ENCODE data around the gene SGIP1. TPM values are rescaled to one million over a fixed set of nuclear protein-coding genes. Genes with fewer than 3 reads are reported as not detected.

The SGIP1 gene
- total RNA-seq, result 1 to 10 TPM in 1 of 4 donors, under 1 TPM in 3; 0.10 to 2.8 (median 0.66) TPM

GRCh38 chr1:66533804-66534740 lies at the start of gene SGIP1:
TSS of gene SGIP1 (plus strand) at chr1:66534153. CDS start at chr1:66534359, 206 bp downstream.
- H3K27me3 ChIP-seq, result peaks cover 18% of the 10 kb centered on the region
- no peaks in the 10 kb centered on the region for H3K9me3 ChIP-seq
- H3K27ac ChIP-seq, result peak within 1 kb of the TSS; percentile 19
- H3K4me1 ChIP-seq, result peaks cover 13% of the 10 kb centered on the region
- 26% methylated on average over 25 of the region's 25 CpGs for WGBS
- TF ChIP-seq POLR2AphosphoS5 (IDR thresholded peaks at IDR 0.05), result no peak
- TF ChIP-seq, protein P1, sequence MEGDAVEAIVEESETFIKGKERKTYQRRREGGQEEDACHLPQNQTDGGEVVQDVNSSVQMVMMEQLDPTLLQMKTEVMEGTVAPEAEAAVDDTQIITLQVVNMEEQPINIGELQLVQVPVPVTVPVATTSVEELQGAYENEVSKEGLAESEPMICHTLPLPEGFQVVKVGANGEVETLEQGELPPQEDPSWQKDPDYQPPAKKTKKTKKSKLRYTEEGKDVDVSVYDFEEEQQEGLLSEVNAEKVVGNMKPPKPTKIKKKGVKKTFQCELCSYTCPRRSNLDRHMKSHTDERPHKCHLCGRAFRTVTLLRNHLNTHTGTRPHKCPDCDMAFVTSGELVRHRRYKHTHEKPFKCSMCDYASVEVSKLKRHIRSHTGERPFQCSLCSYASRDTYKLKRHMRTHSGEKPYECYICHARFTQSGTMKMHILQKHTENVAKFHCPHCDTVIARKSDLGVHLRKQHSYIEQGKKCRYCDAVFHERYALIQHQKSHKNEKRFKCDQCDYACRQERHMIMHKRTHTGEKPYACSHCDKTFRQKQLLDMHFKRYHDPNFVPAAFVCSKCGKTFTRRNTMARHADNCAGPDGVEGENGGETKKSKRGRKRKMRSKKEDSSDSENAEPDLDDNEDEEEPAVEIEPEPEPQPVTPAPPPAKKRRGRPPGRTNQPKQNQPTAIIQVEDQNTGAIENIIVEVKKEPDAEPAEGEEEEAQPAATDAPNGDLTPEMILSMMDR (IDR thresholded peaks at IDR 0.05), result no peak
- TF ChIP-seq POLR2A (IDR thresholded peaks at IDR 0.05), result no peak
- TF ChIP-seq EP300 (IDR thresholded peaks at IDR 0.05), result no peak
- H3K4me3 ChIP-seq, result peak within 1 kb of the TSS; percentile 41
- no peaks in the 10 kb centered on the region for H3K36me3 ChIP-seq
- DNase-seq (ENCODE audit: low spot score in 2 of 2), result peak in 1 of 2 donors; percentile 67

DNA sequence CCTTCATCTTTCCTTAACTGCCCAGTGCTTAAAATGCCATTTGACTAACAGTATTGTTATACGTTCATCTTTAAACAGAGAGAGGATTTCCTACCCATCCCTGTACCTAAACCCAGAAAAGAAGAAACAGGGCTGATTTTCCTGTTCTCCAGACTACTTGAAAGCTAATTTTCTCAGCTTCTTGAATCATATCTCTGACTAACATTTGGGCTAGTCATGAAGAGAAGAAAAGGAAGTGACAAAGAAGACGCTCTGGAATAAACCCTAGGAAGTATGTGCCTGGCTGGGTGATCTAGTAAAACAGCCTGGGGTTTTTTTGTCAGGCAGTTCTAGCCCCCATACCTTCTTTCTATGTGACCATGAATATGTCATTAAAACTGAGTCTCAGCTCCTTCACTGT lies 44.8 kb upstream of the SGIP1 start:
- Histone ChIP-seq H3K27ac (no peak overlapping the region), H3K36me3 (no peaks in the 10 kb centered on the region), H3K4me3 (no peak overlapping the region), H3K27me3 (no peaks in the 10 kb centered on the region), H3K9me3 (no peaks in the 10 kb centered on the region), H3K4me1 (no peaks in the 10 kb centered on the region)
- 57% methylated on average over 2 of the region's 2 CpGs for WGBS
- TF ChIP-seq POLR2AphosphoS5 (IDR thresholded peaks at IDR 0.05) (no peak), EP300 (IDR thresholded peaks at IDR 0.05) (no peak), POLR2A (IDR thresholded peaks at IDR 0.05) (no peak)
- TF ChIP-seq, protein P1 (IDR thresholded peaks at IDR 0.05), result no peak
- no peak for DNase-seq (ENCODE audit: low spot score in 2 of 2)

DNA sequence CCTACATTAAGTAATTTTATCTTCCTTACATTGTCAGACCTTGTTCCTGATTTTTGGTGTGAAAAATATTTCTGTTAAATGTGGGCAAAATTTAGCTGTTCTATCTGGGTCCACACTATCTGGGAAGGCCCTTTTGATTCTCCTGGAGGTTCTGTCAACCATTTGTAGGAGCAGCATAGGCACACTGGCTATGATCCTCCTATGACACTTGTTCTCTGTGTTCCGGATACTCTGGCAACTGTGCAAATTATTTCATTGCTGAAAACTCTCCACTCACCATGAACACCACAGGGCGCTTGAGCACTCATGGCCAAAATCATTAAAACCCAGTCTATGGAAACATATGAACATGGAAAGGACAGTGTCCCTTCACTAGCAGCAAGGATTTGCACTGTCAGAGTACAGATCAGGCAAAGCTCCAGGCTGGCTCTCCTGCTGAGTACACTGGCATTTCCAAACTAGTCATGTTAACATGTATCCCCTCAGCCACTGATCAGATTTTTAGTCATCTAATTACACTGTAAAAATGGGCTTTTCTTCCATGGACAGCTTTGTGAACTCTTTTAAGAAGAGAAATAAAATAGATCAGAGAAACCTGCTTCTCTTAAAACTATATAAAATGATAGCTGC lies 43.9 kb upstream of the SGIP1 start:
- Histone ChIP-seq H3K9me3 (no peaks in the 10 kb centered on the region), H3K27ac (no peak overlapping the region), H3K36me3 (no peaks in the 10 kb centered on the region), H3K4me1 (no peaks in the 10 kb centered on the region), H3K27me3 (no peaks in the 10 kb centered on the region), H3K4me3 (no peak overlapping the region)
- DNase-seq (ENCODE audit: low spot score in 2 of 2), result no peak
- WGBS, result 50% methylated on average over 2 of the region's 2 CpGs
- TF ChIP-seq EP300 (IDR thresholded peaks at IDR 0.05) (no peak), POLR2AphosphoS5 (IDR thresholded peaks at IDR 0.05) (no peak)

DNA sequence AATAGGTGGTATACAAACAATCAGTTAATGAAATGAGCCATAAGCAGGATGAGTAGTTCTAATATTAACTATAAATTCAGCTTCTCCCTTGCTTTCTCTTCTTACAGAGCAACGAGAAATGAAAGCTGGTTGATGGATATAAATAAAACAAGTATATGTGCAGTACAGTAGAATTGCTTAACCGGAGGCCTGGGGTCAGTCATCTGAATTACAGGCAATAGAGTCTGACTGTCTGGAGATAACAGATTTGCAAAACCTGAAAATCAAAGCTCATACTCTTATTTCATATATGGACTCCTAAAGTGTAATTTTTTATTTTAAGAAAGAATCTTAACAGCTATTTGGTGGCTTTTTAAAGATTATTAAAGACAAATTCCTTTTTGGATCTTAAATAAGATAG lies 43.1 kb upstream of the SGIP1 start:
- no peaks in the 10 kb centered on the region for H3K4me1 ChIP-seq
- TF ChIP-seq POLR2AphosphoS5 (IDR thresholded peaks at IDR 0.05) (no peak), POLR2A (IDR thresholded peaks at IDR 0.05) (no peak)
- TF ChIP-seq, protein P1 (IDR thresholded peaks at IDR 0.05), result no peak
- H3K36me3 ChIP-seq, result no peaks in the 10 kb centered on the region
- DNase-seq (ENCODE audit: low spot score in 2 of 2), result no peak
- H3K27ac ChIP-seq, result no peak overlapping the region
- no peaks in the 10 kb centered on the region for H3K9me3 ChIP-seq
- no peaks in the 10 kb centered on the region for H3K27me3 ChIP-seq
- WGBS, result 74% methylated on average over 2 of the region's 2 CpGs
- no peak overlapping the region for H3K4me3 ChIP-seq

DNA sequence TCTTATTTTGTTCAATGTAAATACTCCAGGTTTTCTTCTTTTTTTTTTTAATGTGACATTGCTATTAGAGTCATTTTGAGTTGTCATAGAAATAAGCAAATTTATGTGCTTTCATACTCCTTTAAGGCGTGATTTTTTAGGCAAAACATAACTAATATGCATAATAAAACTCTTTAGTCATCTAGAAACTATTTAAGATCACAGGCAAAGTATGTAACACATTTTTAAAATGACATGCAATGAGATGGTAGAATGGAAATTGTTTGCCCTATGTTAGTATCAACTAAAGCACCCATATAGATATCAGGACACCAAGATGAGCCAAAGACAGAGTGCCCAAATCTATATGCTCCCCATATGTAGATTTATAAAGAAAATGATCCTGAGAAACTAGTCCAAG lies 41.5 kb upstream of the SGIP1 start:
- Histone ChIP-seq H3K27me3 (no peaks in the 10 kb centered on the region), H3K9me3 (no peaks in the 10 kb centered on the region), H3K36me3 (no peaks in the 10 kb centered on the region), H3K4me1 (no peaks in the 10 kb centered on the region), H3K27ac (no peak overlapping the region), H3K4me3 (no peak overlapping the region)
- no peak for DNase-seq (ENCODE audit: low spot score in 2 of 2)
- no peak for TF ChIP-seq POLR2A (IDR thresholded peaks at IDR 0.05)
- TF ChIP-seq POLR2AphosphoS5 (IDR thresholded peaks at IDR 0.05), result no peak
- TF ChIP-seq, protein P1 (IDR thresholded peaks at IDR 0.05), result no peak
- no peak for TF ChIP-seq EP300 (IDR thresholded peaks at IDR 0.05)
- WGBS, result 81% methylated on average over 1 of the region's 1 CpG
